ENCODE measurements around the gene DSCAM.

Gene DSCAM

GRCh38 chr21:40699366-40699765, 147.6 kb downstream of the DSCAM start:
- Histone ChIP-seq H3K27ac (no peak overlapping the region), H3K4me3 (ENCODE audit: low read depth, low read length) (no peak overlapping the region), H3K36me3 (replicated peaks) (no peaks in the 10 kb centered on the region), H3K27me3 (replicated peaks) (no peaks in the 10 kb centered on the region)
- in situ Hi-C loops (cut with HindIII; ENCODE audit: low pct_ligation_motif_present, low sequenced_read_pairs): no loop called here
- DNase-seq: no peak
- TF ChIP-seq CTCF (IDR thresholded peaks at IDR 0.05; ENCODE audit: low read depth, low read length, missing control alignments): no peak

DNA sequence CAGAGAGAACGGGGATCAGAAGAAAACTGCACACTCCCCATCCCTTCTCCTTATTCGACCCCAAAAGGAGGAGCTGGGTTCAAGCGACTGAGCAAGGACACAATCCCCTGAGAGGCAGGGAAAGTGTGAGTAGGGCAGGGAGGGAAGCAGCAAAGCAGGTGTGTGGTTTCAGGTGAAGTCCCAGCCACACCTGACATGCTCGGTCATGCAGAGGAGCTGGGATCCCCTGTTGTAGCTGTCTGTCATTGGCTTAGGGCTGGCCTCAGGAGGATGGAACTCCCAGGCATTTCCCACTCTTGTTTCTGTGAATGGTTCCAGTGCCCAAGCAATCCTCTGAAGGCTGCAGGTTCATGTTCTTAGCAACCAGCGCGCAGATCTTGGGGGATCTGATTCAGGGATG, 150.7 kb downstream of the DSCAM start:
- TF ChIP-seq CTCF (IDR thresholded peaks at IDR 0.05; ENCODE audit: low read depth, low read length, missing control alignments): no peak
- no peak overlapping the region for H3K4me3 ChIP-seq (ENCODE audit: low read depth, low read length)
- H3K27ac ChIP-seq: no peak overlapping the region
- in situ Hi-C loops (cut with HindIII; ENCODE audit: low pct_ligation_motif_present, low sequenced_read_pairs): no loop called here
- H3K36me3 ChIP-seq (replicated peaks): no peaks in the 10 kb centered on the region
- DNase-seq: no peak
- no peaks in the 10 kb centered on the region for H3K27me3 ChIP-seq (replicated peaks)

- in situ Hi-C loops (cut with HindIII; ENCODE audit: low pct_ligation_motif_present, low sequenced_read_pairs): no loop called here
- DNase-seq: no peak
- H3K27ac ChIP-seq: no peak overlapping the region
- H3K36me3 ChIP-seq (replicated peaks): no peaks in the 10 kb centered on the region
- TF ChIP-seq CTCF (IDR thresholded peaks at IDR 0.05; ENCODE audit: low read depth, low read length, missing control alignments): no peak
- no peak overlapping the region for H3K4me3 ChIP-seq (ENCODE audit: low read depth, low read length)
- no peaks in the 10 kb centered on the region for H3K27me3 ChIP-seq (replicated peaks)
Measured at GRCh38 chr21:40689840-40690360, 157.1 kb downstream of the DSCAM start.

DNA sequence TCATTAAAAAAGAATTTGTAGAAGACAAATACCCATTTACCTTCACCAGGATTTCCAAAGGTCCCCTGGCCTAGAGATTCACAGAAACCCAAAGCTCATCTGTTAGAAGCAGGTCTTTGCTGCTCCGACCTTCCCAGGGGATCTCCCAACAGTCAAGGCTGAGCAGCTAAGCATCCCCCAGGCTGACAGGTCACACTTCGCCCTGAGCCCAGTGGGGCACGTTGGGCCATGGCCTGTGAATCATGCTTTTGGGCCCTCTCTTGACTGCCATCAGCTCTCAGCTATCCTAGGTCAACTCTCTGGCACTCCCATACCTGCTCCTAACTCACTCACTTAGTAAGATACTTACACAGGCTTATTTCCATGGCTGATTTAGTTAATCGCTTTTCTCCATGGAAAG, 157.7 kb downstream of the DSCAM start:
- in situ Hi-C loops (cut with HindIII; ENCODE audit: low pct_ligation_motif_present, low sequenced_read_pairs): no loop called here
- no peaks in the 10 kb centered on the region for H3K36me3 ChIP-seq (replicated peaks)
- TF ChIP-seq CTCF (IDR thresholded peaks at IDR 0.05; ENCODE audit: low read depth, low read length, missing control alignments): no peak
- H3K4me3 ChIP-seq (ENCODE audit: low read depth, low read length): no peak overlapping the region
- no peak for DNase-seq
- H3K27me3 ChIP-seq (replicated peaks): no peaks in the 10 kb centered on the region
- H3K27ac ChIP-seq: no peak overlapping the region

DNA sequence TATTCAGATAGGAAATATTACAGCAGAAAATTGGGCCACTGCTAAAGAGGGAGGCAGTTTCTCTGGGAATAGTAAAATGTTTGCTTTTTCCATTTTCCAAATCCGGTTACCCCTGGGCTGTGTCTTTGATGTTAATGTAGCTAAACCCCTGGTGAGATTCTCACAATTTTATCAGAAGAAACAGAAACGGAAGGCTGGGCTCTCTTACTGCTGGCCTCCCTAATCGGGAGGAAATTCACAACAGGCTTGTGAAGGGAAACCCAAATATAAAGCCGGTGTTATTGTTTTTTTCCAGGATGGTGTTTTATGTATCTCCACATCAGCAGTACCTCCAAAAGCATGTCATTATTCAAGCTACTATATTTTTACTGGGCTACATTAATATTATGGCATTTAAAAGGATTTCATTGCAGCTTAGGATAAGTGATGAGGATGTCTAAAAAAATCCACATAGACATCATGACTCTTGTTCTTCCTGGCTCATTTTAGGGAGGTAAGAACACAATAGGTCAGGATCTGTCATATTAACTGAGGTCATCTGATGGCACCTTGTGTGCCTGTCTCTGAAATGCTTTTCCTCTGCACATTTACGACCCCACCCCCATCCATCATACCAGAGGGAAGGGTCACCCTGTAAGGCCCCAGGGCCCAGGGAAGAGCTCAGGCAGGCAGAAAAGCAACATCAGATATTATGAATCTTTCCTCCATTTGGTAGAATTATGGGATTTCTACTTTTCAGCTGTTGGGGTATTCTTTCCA, 158.7 kb downstream of the DSCAM start:
- in situ Hi-C loops (cut with HindIII; ENCODE audit: low pct_ligation_motif_present, low sequenced_read_pairs): no loop called here
- no peaks in the 10 kb centered on the region for H3K36me3 ChIP-seq (replicated peaks)
- no peak for DNase-seq
- no peak for TF ChIP-seq CTCF (IDR thresholded peaks at IDR 0.05; ENCODE audit: low read depth, low read length, missing control alignments)
- no peak overlapping the region for H3K4me3 ChIP-seq (ENCODE audit: low read depth, low read length)
- no peaks in the 10 kb centered on the region for H3K27me3 ChIP-seq (replicated peaks)
- no peak overlapping the region for H3K27ac ChIP-seq

DNA sequence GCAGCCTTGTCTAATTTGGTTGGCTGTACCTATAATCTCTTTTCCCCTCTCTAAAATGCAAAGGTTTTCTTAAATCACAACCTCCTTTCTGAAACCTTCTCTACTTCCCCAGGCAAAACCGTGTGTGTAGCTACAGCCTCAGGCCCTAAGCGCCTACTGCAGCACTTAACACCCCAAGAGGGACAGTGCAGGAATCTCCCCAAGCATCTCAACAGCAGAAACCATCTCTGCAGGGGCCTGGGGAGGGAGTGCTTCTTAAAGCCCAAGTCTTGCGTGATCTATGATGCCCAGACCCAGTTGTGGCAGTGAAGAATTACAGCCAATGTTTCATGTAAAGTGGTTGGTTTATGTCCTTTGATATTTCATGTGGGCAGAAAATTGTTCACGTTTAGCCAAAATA, 159.3 kb downstream of the DSCAM start:
- Histone ChIP-seq H3K27me3 (replicated peaks) (no peaks in the 10 kb centered on the region), H3K36me3 (replicated peaks) (no peaks in the 10 kb centered on the region), H3K4me3 (ENCODE audit: low read depth, low read length) (no peak overlapping the region), H3K27ac (no peak overlapping the region)
- DNase-seq: no peak
- TF ChIP-seq CTCF (IDR thresholded peaks at IDR 0.05; ENCODE audit: low read depth, low read length, missing control alignments): no peak
- in situ Hi-C loops (cut with HindIII; ENCODE audit: low pct_ligation_motif_present, low sequenced_read_pairs): no loop called here
